H1 (cell line): ENCODE measurements around the gene DENND5B. TPM values are rescaled to one million over a fixed set of nuclear protein-coding genes. Genes with fewer than 3 reads are reported as not detected.

ENCODE experiments used
- CTCF ChIA-PET: fragments of 300-600 bp; sonication (Branson Sonifier 250); formaldehyde crosslinking; loops from one replicate; lab custom pipeline; 2021; ENCODE audit not compliant: partially characterized antibody; lab: Charles Lee
- POLR2A ChIA-PET: fragments of 300-600 bp; sonication (Branson Sonifier 250); formaldehyde crosslinking; loops from one replicate; lab custom pipeline; 2021; ENCODE audit warnings: inconsistent platforms; ENCODE audit not compliant: partially characterized antibody; lab: Charles Lee
- DNase-seq, 2 experiments: peaks; one replicate each; pipeline versions ENCODE4 v3.0.0 to v3.0.0-alpha.2; 2010 to 2022; ENCODE audit warnings: low spot score in 2 of 2, low read depth in 1 of 2, mixed read lengths in 1 of 2
- FAIRE-seq: peaks from 2 replicates; lab custom pipeline; 2011; peaks lifted over from hg19 to GRCh38; lab: Jason Lieb, UNC
- H2AFZ ChIP-seq: 2 replicates; pipeline ENCODE4 v1.8.1; 2012; ENCODE audit warnings: low read length, inconsistent platforms
- H2AK5ac ChIP-seq: 2 replicates; pipeline ENCODE4 v1.6.1; 2013; ENCODE audit warnings: low read depth, low read length
- H2BK120ac ChIP-seq: replicated peaks from 2 replicates; pipeline ENCODE3; 2013; ENCODE audit warnings: low read depth, low read length, inconsistent platforms
- H2BK12ac ChIP-seq: 2 replicates; pipeline ENCODE4 v1.6.1; 2013; ENCODE audit warnings: low read depth, low read length
- H2BK15ac ChIP-seq: 2 replicates; pipeline ENCODE4 v1.6.1; 2013; ENCODE audit warnings: low read length
- H2BK20ac ChIP-seq: 2 replicates; pipeline ENCODE4 v1.6.1; 2013; ENCODE audit warnings: low read length
- H2BK5ac ChIP-seq: 2 replicates; pipeline ENCODE4 v1.6.1; 2013; ENCODE audit warnings: low read depth, low read length
- H3K14ac ChIP-seq: 2 replicates; pipeline ENCODE4 v1.6.1; 2013; ENCODE audit warnings: inconsistent platforms; ENCODE audit not compliant: insufficient read length
- H3K18ac ChIP-seq: 2 replicates; pipeline ENCODE4 v1.6.1; 2013; ENCODE audit warnings: low read length; ENCODE audit errors: extremely low read depth
- H3K23ac ChIP-seq: 2 replicates; pipeline ENCODE4 v1.6.1; 2013; ENCODE audit warnings: inconsistent platforms; ENCODE audit not compliant: insufficient read length
- H3K23me2 ChIP-seq: 2 replicates; pipeline ENCODE4 v1.6.1; 2013; ENCODE audit warnings: low read depth, low read length
- H3K27ac ChIP-seq: 2 replicates; pipeline ENCODE4 v1.6.1; 2011; ENCODE audit warnings: low read depth, low read length, inconsistent platforms
- H3K27me3 ChIP-seq, 4 experiments: replicated peaks in 1 of 4; 1 replicate in 1 of 4; 2 replicates in 3 of 4; pipeline versions ENCODE4 v1.6.1 to v1.8.1; 2011 to 2013; ENCODE audit warnings: low read length in 3 of 4, mild to moderate bottlenecking in 3 of 4, inconsistent platforms in 2 of 4, mixed read lengths in 2 of 4, moderate library complexity in 1 of 4; ENCODE audit not compliant: control insufficient read depth in 3 of 4, insufficient read depth in 3 of 4; ENCODE audit errors: extremely low read depth in 1 of 4
- H3K36me3 ChIP-seq, 4 experiments: 2 replicates each; pipeline versions ENCODE4 v1.6.1 to v1.8.1; 2011 to 2013; ENCODE audit warnings: mild to moderate bottlenecking in 4 of 4, low read length in 3 of 4, moderate library complexity in 2 of 4, control low read depth in 1 of 4, inconsistent platforms in 1 of 4; ENCODE audit not compliant: insufficient read depth in 4 of 4, control insufficient read depth in 2 of 4
- H3K4ac ChIP-seq: replicated peaks from 2 replicates; pipeline ENCODE3; 2013; ENCODE audit warnings: low read length, low read depth, mixed read lengths, inconsistent platforms; ENCODE audit not compliant: insufficient read length
- H3K4me1 ChIP-seq, 4 experiments: replicated peaks in 1 of 4; 1 replicate in 1 of 4; 2 replicates in 3 of 4; pipeline versions ENCODE4 v1.6.1 to v1.8.1; 2011 to 2013; ENCODE audit warnings: low read length in 3 of 4, inconsistent platforms in 2 of 4, mixed read lengths in 1 of 4; ENCODE audit not compliant: insufficient read depth in 4 of 4, control insufficient read depth in 3 of 4
- H3K4me2 ChIP-seq, 2 experiments: 2 replicates each; pipeline versions ENCODE4 v1.6.1 to v1.8.1; 2011 to 2013; ENCODE audit warnings: low read depth in 2 of 2, low read length in 2 of 2, control low read depth in 1 of 2, inconsistent platforms in 1 of 2, mild to moderate bottlenecking in 1 of 2; ENCODE audit not compliant: insufficient read depth in 1 of 2
- H3K4me3 ChIP-seq, 4 experiments: fragments of 200-600, 300-600 bp in 1 of 4; sonication (generic), shearing (Covaris generic), sonication (Bioruptor Twin) in 1 of 4; 2 replicates each; pipeline versions ENCODE4 v1.5.1 to v1.8.1; 2011 to 2016; ENCODE audit warnings: low read length in 4 of 4, low read depth in 3 of 4, control low read depth in 2 of 4, inconsistent platforms in 2 of 4, mild to moderate bottlenecking in 2 of 4, mixed read lengths in 1 of 4, moderate library complexity in 1 of 4; ENCODE audit not compliant: insufficient read depth in 2 of 4; ENCODE audit errors: extremely low read depth in 1 of 4
- H3K56ac ChIP-seq: replicated peaks from 2 replicates; pipeline ENCODE3; 2013; ENCODE audit warnings: low read depth, mild to moderate bottlenecking, mixed read lengths, low read length, inconsistent platforms; ENCODE audit not compliant: insufficient read length
- H3K79me1 ChIP-seq: 2 replicates; pipeline ENCODE4 v1.6.1; 2013; ENCODE audit warnings: low read depth, low read length, control low read depth
- H3K79me2 ChIP-seq, 2 experiments: 2 replicates each; pipeline versions ENCODE4 v1.6.1 to v1.8.1; 2012 to 2013; ENCODE audit warnings: low read length in 2 of 2, mild to moderate bottlenecking in 2 of 2, inconsistent platforms in 1 of 2; ENCODE audit not compliant: insufficient read depth in 2 of 2, control insufficient read depth in 1 of 2
- H3K9ac ChIP-seq, 4 experiments: replicated peaks in 1 of 4; 1 replicate in 1 of 4; 2 replicates in 3 of 4; pipeline versions ENCODE4 v1.6.1 to v1.8.1; 2011 to 2013; ENCODE audit warnings: low read depth in 3 of 4, low read length in 3 of 4, control low read depth in 2 of 4, mild to moderate bottlenecking in 2 of 4, moderate library complexity in 2 of 4, inconsistent platforms in 1 of 4; ENCODE audit errors: extremely low read depth in 1 of 4
- H3K9me3 ChIP-seq, 2 experiments: 2 replicates each; pipeline versions ENCODE4 v1.6.1 to v1.8.1; 2012 to 2013; ENCODE audit warnings: mild to moderate bottlenecking in 2 of 2, moderate library complexity in 2 of 2, control low read depth in 1 of 2, inconsistent platforms in 1 of 2, low read depth in 1 of 2, low read length in 1 of 2, mixed read lengths in 1 of 2; ENCODE audit not compliant: insufficient read depth in 2 of 2
- H4K20me1 ChIP-seq, 2 experiments: replicated peaks in 1 of 2; 2 replicates each; pipeline versions ENCODE3 to v1.8.1; 2011 to 2013; ENCODE audit warnings: inconsistent platforms in 2 of 2, low read length in 2 of 2, mild to moderate bottlenecking in 1 of 2; ENCODE audit not compliant: insufficient read depth in 2 of 2, control insufficient read depth in 1 of 2
- H4K5ac ChIP-seq: 2 replicates; pipeline ENCODE4 v1.6.1; 2013; ENCODE audit warnings: low read length, low read depth, mixed read lengths, inconsistent platforms; ENCODE audit not compliant: insufficient read length
- H4K8ac ChIP-seq: 2 replicates; pipeline ENCODE4 v1.8.0; 2013; ENCODE audit warnings: mild to moderate bottlenecking, moderate library complexity, low read length, inconsistent platforms; ENCODE audit not compliant: insufficient read depth; ENCODE audit errors: extremely low read depth
- H4K91ac ChIP-seq: replicated peaks from 2 replicates; pipeline ENCODE3; 2013; ENCODE audit warnings: low read length, mixed read lengths, inconsistent platforms; ENCODE audit not compliant: insufficient read length
- KDM4A ChIP-seq: IDR thresholded peaks from one replicate; pipeline ENCODE4 v1.7.1; 2012; ENCODE audit warnings: low read depth, mild to moderate bottlenecking, moderate library complexity, low read length, inconsistent platforms; ENCODE audit not compliant: severe bottlenecking
- KDM5A ChIP-seq: fragments of 200-600 bp; IDR thresholded peaks from 2 replicates; pipeline ENCODE4 v1.7.1; 2012; ENCODE audit warnings: mild to moderate bottlenecking, low read length, inconsistent platforms, mixed read lengths
- WGBS, 2 experiments: shearing (Covaris generic) in 1 of 2; methylation state at CpG; one replicate each; pipeline versions ENCODE4 v1.1.6 to v1.1.7; 2013 to 2015; ENCODE audit warnings: low lambda C conversion rate in 2 of 2, mixed read lengths in 2 of 2, inconsistent platforms in 1 of 2, low coverage in 1 of 2, missing lambda C conversion rate in 1 of 2; ENCODE audit not compliant: insufficient replicate concordance in 2 of 2, insufficient coverage in 1 of 2, insufficient read length in 1 of 2; ENCODE audit errors: extremely low coverage in 1 of 2, missing lambda C conversion rate in 1 of 2; 5-methylcytosine and 5-hydroxymethylcytosine counted together
- polyA plus RNA-seq, 7 experiments: library from polyadenylated mRNA; depleted of rRNA in 3 of 7; stranded (reverse) in 5 of 7; unstranded in 2 of 7; fragments of >200 nt in 5 of 7; fragments of 200-250 nt in 2 of 7; gene quantifications; 1 replicate in 5 of 7; 2 replicates in 1 of 7; 4 replicates in 1 of 7; pipeline versions ENCODE4 v1.2.1 to v1.2.3, GENCODE V29; 2011 to 2013; ENCODE audit warnings: missing spikeins in 2 of 7, mixed read lengths in 2 of 7
- total RNA-seq: library from RNA; stranded (reverse); fragmentation: NEBNext Ultra II Directional; extraction: Animal tissue kit (Norgen Biotek cat#: 25700); gene quantifications from 2 replicates; pipeline ENCODE4 v1.2.1, GENCODE V29; 2021

DENND5B gene
- total and polyA plus RNA-seq, 2 of the 8 experiments (the other 6 are each of a cell fraction or from before 2014, with no cell fraction given): 13.4 to 20.2 TPM

GRCh38 chr12:31440586-31440985 lies 150.3 kb downstream of the DENND5B start:
- no peak for TF ChIP-seq KDM4A
- TF ChIP-seq KDM5A: no peak
- Histone ChIP-seq H2AFZ (no peak overlapping the region), H3K79me1 (no peaks in the 10 kb centered on the region), H3K9ac (no peak overlapping the region), H3K56ac (no peak overlapping the region), H3K27me3 (no peaks in the 10 kb centered on the region), H4K8ac (no peak overlapping the region), H3K36me3 (no peaks in the 10 kb centered on the region), H3K79me2 (no peaks in the 10 kb centered on the region), H3K4me3 (no peak overlapping the region), H2BK12ac (no peak overlapping the region), H3K23ac (no peak overlapping the region), H2BK120ac (no peak overlapping the region), H3K4me1 (no peaks in the 10 kb centered on the region), H3K14ac (no peak overlapping the region), H2BK20ac (no peak overlapping the region), H3K4me2 (no peak overlapping the region), H3K23me2 (no peaks in the 10 kb centered on the region), H2BK15ac (no peak overlapping the region), H4K20me1 (no peaks in the 10 kb centered on the region), H3K9me3 (no peaks in the 10 kb centered on the region), H2BK5ac (no peak overlapping the region), H3K4ac (no peak overlapping the region), H2AK5ac (no peak overlapping the region), H4K91ac (no peak overlapping the region), H3K27ac (no peak overlapping the region), H3K18ac (no peak overlapping the region), H4K5ac (no peak overlapping the region)
- 89% methylated on average over 4 of the region's 4 CpGs; no CpG with 5 or more reads in 1 of the 2 experiments for WGBS, 2 experiments
- peak in 1 of 2 experiments; percentile 20 for DNase-seq
- ChIA-PET POLR2A (no interaction called here), CTCF (interaction anchor here (0.7 to 1.4 kb wide), 4 partner anchors 15 to 189 kb away, joined by 3 to 5 read pairs (median 3); no protein-coding TSS in a partner anchor)
- FAIRE-seq: no peak
